ENCODE results near the gene MAP1A.

GRCh38 chr15:43487271-43487895 is 30.0 kb upstream of the MAP1A start:
- TF ChIP-seq POLR2A (IDR thresholded peaks at IDR 0.05), result no peak
- no peak for TF ChIP-seq CTCF (IDR thresholded peaks at IDR 0.05)

Measured in lower leg skin (tissue), 3 donors.